Stimulated activated CD4-positive, alpha-beta T cell treated with anti-CD3 and anti-CD28 coated beads, Interleukin-4, amount 100 ng/mL, for 24 hours (primary cell): Measurements from ENCODE around the gene RGS6.

Experiments used
- DNase-seq: peaks from one replicate; pipeline ENCODE4 v3.0.0-alpha.2; 2020

Gene RGS6

DNA sequence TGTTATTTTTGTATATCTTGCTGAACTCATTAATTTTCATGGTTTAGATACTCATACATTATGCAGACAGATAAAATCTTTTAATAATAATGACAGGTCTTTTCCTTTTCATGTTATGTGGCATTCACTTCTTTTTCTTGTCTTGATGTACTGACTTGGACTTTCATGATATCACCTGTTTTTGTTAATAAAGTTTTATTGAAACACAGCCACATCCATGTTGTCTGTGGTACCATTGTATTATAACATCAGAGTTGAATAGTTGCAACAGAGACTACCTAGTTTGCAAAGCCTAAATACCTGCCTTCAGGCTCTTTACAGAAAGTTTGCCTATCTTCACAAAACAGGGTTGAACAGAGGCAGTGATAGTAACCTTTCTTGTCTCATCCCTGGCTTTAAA is 85.1 kb downstream of the RGS6 start:
- DNase-seq, result no peak

DNA sequence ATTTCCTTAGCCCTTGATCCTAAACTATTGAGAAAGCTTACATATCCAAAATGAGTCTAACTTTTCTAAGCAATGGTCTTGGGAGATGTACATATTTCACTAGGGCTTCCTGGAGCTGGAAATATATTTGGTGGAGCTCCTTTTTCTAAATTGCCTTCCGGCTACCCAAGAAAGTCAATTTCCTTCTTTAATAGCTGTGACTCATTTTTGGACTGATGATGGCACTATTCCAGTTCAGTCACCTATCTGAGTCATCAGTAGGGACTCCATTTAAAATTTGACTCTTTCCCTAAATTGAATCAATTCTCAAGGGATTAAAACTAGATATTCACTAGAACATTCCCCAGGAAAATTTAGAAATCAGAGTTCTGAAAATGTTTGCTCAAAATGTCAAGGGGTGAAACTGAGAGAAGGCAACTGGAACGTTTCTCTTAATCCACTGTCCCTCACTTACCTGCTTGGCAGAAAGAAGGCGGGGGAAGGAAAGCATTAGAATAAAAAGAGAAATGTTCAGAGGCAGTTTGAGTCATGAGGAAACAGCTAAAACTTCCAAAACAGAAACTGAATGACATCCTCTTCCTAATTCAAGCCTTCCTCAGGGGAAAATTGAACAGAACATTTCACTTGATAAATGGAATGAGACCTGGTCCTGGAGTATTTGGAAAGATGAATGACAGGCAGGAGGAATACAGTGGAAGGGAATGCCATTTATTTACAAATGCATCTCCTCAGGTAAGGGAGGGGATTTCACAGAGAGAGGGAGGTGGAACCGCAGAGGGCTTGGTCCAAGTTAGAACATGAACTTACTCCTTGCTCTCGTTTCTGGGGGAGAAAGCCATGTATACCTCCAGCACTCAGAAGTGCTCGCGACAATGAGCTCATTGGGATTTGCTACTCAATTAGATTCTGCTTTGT is 91.2 kb downstream of the RGS6 start:
- DNase-seq, result no peak

GRCh38 chr14:72024043-72024407 is 91.8 kb downstream of the RGS6 start:
- peak; percentile 37 for DNase-seq

DNA sequence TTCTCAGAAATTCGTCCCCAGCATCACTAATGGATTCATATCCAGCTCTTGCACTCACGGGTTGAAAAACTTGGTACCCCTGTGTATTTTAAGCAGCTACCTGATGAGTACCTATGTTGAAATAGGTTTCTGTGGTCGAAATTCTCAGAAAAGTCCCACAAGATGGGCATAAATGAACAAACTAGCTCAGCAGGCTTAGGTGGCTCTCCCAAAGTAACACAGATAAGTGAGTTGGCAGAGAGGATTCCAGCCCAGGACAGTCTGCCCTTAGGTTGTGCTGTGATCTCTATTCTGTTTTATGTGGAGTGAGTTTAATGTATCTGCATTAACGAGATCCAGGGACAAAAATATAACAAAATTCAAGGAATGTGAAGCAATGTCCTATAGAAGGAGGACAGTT is 92.3 kb downstream of the RGS6 start:
- DNase-seq, result no peak

DNA sequence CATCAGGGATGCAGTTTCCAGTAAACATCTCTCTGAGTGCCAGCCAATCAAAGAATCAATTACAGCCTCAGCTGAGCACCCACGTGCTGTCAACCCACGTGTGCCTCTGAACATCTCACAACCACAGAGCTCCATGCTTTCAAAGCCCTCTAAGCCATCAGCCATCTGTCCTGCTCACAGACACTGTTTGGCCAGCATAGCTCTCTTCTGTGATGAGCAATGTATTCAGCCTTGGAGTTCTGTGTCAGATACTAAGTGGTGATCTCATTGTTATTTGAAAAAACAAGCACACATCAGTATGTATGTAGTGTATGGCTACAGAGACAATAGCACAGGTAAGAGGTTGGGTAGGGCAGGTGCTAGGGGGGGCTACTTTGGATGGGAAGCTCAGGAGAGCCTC is 94.3 kb downstream of the RGS6 start:
- DNase-seq, result no peak

GRCh38 chr14:72027061-72027460 is 94.8 kb downstream of the RGS6 start:
- no peak for DNase-seq

GRCh38 chr14:72033365-72033764 is 101.1 kb downstream of the RGS6 start:
- no peak for DNase-seq

- DNase-seq, result no peak
Measured at GRCh38 chr14:72040528-72040927, 108.3 kb downstream of the RGS6 start.

- DNase-seq, result no peak
Measured at GRCh38 chr14:72045271-72045670, 113.0 kb downstream of the RGS6 start.

DNA sequence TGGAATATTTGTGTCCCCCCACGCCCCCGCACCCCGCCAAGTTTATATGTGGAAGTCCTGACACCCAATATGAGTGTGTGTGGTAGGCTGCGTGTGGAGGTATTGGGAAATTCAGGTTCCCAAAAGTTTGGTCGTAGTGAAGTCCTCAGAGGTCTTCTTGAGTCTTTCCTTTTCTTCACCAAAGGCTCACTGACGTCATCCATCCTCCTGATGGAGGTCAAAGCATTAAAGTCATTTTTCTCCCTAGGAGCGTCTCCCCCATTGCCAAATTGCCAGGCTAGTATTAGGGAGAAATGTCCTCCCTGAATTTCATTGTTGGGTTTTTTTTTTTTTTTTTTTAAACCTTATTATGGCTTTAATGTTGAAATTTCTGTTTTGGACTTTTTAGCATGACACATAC is 113.7 kb downstream of the RGS6 start:
- no peak for DNase-seq

DNA sequence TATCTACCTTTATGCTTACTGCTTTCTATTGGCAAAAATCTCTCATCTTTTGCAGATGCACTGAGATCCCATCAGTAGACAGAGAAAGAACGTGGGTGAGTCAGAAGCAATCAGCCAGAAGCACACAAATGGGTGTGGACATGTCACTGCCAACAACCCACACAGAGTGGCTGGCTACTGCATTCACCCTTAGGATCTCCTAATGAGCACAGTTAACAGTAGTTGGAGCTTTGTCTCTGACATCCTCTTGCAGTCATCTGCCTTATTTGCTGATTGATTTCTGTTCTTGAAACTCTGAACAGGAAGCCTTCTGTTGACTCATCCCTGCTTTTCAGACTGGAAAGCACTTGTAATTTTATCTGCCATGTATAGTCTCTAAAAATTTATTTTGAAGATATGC is 117.2 kb downstream of the RGS6 start:
- peak; percentile 25 for DNase-seq

- DNase-seq, result no peak
Measured at GRCh38 chr14:72052356-72052755, 120.1 kb downstream of the RGS6 start.

DNA sequence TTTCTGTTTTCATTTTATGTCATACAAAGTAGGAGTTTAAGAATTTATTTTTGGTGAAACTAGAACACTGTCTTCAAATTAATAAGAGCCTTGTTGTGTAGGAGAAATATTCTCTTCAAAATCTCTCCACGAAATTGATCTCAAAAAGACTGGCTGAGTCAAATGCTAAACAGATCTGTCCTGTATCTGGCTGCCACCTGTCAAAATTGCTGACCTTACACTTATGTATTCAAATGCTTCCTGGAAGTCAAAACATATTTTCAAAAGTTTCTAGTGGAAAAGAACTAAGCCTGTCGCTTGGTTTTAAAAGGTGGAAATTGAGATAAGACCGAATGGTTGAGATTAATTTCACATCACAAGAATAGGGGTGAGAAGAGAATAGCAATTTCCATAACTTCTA is 121.4 kb downstream of the RGS6 start:
- no peak for DNase-seq

DNA sequence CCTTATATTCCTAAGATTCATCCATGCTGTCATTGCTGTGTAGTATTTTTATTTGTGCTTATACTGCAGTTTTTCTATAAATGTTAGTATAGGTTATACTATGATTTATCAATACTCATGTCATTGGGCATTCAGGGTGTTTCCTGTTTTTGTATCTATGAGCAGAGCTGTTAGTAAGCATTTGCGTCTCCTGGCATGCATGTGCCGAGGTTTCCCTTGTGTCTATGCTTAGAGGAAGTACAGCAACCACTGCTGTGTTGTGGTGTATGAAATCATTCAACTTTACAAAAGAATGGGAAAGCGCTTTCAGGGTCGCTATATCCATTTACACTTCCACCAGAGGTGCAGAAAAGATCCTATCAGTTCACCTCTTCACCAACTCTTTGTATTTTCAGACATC is 122.7 kb downstream of the RGS6 start:
- no peak for DNase-seq

DNA sequence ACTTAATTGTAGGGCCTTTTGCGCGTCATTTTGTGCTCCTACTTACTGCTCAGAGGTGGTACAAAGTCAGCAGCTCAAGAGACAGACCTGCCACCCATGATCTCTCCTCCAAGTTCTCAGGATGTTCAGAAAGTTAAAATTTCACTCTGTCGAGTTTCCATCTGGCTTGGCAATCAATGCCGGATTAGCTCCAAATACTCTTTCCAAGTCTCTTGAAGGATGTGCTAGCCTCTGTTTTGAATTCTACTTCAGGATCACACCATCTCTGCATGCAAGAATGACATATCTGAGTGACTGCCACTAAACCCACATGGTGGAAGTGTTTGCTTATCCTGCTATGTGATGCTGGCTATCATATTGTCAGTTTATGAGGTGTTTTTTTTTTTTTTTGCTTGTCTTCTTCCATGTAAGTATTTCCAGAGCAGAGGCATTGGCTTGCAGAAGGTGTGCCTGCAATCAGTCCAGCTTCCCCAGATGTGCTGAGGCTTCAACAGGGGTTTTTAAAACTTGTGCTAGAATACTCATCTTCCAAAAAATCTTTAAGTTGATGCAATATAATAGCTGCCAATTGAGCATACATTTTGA is 125.6 kb downstream of the RGS6 start:
- no peak for DNase-seq

DNA sequence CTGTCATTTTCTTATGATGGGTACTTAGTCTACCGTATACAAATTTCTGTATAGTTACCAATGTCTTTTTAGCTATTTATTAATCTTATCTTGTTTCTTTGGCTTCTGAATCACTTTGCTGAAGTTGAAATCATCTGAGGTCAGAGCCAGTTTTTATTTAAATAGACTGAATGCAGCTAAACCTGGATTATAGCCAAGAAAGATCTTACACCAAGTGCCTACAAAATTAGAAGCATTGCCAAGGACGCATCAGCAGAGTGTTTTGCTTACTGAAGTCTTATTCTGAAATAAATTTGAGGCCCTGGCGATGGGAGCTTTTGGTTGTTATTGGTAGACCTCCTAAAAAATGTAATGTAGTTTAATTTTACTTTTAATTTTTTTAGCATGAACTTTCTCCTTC is 128.2 kb downstream of the RGS6 start:
- no peak for DNase-seq

GRCh38 chr14:72060917-72061316 is 128.7 kb downstream of the RGS6 start:
- DNase-seq, result no peak

DNA sequence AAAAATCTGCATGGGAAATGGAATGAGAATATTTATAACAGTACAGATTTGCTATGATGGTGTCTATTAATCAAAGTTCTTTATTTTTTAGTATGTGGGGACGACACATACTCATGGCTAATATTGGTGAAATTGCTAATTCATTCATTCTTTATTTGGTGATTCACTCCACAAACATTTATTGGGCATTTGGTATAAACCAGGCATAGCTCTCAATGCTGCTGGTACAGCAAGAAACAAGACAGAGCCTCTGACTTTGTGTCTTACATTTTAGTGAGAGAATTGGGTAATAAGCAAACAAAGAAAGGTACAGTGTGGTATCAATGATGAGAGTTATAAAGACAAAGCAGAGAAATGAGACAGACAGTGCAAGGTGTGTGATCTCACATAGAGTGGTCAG is 129.5 kb downstream of the RGS6 start:
- DNase-seq, result no peak

DNA sequence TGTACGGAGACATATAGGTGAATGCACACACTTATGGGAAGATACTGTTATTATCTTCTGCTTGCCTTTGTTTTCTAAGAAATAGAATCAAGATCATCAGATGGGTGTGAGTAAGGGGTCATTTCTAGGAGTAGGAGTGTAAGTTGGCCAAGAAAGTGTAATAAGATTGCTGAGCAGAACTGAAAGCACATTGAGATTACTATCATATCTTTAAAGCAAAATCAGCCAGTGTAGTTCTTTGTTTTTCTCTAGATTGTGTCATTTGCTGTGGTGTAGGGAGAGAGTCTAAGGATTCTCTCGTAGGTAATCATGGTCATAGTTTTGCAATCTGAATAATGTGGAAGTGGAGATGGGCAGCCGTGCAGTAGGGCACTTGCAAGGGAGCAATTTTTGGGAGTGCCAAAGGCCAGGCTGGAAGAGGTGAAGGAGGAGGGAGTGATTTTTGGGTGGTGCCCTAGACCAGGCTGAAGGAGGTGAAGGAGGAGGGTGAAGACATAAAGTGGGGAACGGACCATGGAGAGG is 131.6 kb downstream of the RGS6 start:
- no peak for DNase-seq

DNA sequence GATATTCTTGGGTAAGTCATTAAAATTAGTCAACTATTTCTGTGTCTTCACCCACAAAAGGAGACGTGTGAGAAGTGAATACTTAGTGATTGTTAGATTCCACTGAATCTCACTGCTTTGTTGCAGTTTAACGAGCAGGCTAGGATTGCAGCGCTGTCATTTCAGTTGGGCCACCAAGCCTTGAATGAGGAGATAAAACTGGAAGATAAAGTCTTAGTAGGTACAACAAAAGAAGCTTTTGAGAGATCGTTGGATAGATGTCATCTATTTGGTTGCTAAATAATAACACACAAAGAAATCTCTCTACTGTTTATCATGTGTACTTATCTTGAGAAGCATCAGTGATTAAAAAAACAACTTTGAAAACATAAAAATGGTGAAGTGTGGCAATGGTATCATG is 132.3 kb downstream of the RGS6 start:
- no peak for DNase-seq

DNA sequence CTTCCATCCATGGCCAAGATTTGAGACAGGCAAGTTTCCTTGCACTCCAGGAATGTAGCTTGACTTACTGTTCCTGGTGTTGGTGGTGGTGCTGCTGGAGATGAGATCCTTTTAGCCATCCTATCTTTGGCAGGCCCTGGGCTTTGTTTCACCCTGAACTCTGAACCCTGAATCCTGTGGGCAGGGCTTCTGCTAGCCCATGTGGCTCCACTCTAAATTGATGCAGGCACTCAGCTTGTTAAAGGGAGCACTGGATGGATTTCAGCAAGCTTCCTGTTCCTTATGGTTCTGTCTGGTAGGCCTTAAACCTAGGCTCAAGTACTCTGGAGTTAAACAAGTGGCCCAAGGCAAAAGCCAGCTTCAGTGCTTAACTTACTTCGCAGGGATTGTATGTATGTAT is 138.2 kb downstream of the RGS6 start:
- DNase-seq, result no peak

DNA sequence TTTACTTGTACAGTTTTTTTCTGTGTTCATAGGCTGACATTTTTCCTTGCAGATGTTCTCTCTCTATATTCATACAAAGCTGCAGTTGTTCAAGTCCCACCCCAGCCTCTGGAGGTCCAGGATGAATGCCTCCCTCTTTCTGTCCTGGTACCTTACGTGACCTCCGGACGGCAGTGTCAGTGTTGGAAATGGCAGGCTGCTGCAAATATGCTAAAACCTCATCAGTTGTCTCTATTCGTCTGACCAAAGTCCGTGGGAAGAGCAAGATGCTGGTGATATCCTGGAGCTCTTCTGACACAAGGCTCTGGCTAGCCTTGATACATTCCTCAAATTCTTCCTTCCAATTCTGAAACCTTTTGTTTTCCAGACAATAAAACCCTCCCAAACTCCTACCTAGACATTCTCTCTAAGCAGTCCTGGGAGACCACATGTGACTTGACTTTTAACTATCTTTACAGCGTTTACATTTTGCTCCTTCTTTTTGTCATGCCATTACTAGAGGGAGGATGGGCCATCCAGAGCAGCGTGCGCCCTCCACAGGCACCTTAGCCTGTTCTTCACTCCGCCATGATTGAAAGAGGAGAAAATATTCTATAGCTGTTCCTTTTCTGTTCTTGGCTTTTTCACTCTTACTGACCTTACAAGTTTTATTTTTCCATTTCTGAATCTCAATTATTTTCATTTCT is 143.6 kb downstream of the RGS6 start:
- no peak for DNase-seq

GRCh38 chr14:72081137-72081536 is 148.9 kb downstream of the RGS6 start:
- no peak for DNase-seq

- DNase-seq, result no peak
Measured at GRCh38 chr14:72084935-72085334, 152.7 kb downstream of the RGS6 start.
